HG03460 (cell line): ENCODE measurements around the gene HDAC1.
"Not testable (repeated sequence)": the region's sequence is repeated elsewhere in the genome, so short reads cannot be mapped to it uniquely, and the experiment has no call there.

Experiments used
- ATAC-seq: cut with Tn5 transposase; IDR thresholded peaks from one replicate; pipeline ENCODE4 v1.9.1; 2021; ENCODE audit not compliant: unreplicated experiment

Gene HDAC1

GRCh38 chr1:32345289-32345827, 53.5 kb downstream of the HDAC1 start:
- ATAC-seq: no peak

GRCh38 chr1:32346532-32347157, 54.8 kb downstream of the HDAC1 start:
- ATAC-seq: no peak

GRCh38 chr1:32349211-32349708, 57.4 kb downstream of the HDAC1 start:
- no peak for ATAC-seq

- ATAC-seq: peak; percentile 43
Measured at GRCh38 chr1:32350785-32351398, 59.0 kb downstream of the HDAC1 start.

GRCh38 chr1:32351399-32352238, 59.7 kb downstream of the HDAC1 start:
- peak; percentile 73 for ATAC-seq

GRCh38 chr1:32352239-32352745, 60.4 kb downstream of the HDAC1 start:
- ATAC-seq: no peak

GRCh38 chr1:32352831-32353383, 61.0 kb downstream of the HDAC1 start:
- ATAC-seq: no peak

GRCh38 chr1:32353431-32353830, 61.5 kb downstream of the HDAC1 start:
- no peak for ATAC-seq

- ATAC-seq: no peak
Measured at GRCh38 chr1:32353886-32354570, 62.1 kb downstream of the HDAC1 start.

GRCh38 chr1:32355778-32356177, 63.9 kb downstream of the HDAC1 start:
- ATAC-seq: not testable (repeated sequence)

GRCh38 chr1:32356478-32356877, 64.6 kb downstream of the HDAC1 start:
- no peak for ATAC-seq

GRCh38 chr1:32357614-32358013, 65.7 kb downstream of the HDAC1 start:
- ATAC-seq: no peak

- ATAC-seq: no peak
Measured at GRCh38 chr1:32358435-32358834, 66.6 kb downstream of the HDAC1 start.

- no peak for ATAC-seq
Measured at GRCh38 chr1:32361308-32361673, 69.4 kb downstream of the HDAC1 start.

- ATAC-seq: no peak
Measured at GRCh38 chr1:32361674-32362473, 70.0 kb downstream of the HDAC1 start.

GRCh38 chr1:32362474-32363313, 70.8 kb downstream of the HDAC1 start, which contains the start of the genes FAM229A and TSSK3:
Gene FAM229A, minus strand, starts transcription at chr1:32362485. Its CDS starts 394 bp downstream, at chr1:32362091.
Gene TSSK3, plus strand, starts transcription at chr1:32362539. Its CDS starts 163 bp downstream, at chr1:32362702.
- no peak for ATAC-seq

GRCh38 chr1:32363713-32364112, 71.8 kb downstream of the HDAC1 start:
- ATAC-seq: no peak

GRCh38 chr1:32364836-32365235, 73.0 kb downstream of the HDAC1 start:
- no peak for ATAC-seq

GRCh38 chr1:32365445-32365844, 73.6 kb downstream of the HDAC1 start:
- no peak for ATAC-seq
